HG03095 (cell line): ENCODE data around the gene PPP1R8.
"Not testable (repeated sequence)": the region's sequence is repeated elsewhere in the genome, so short reads cannot be mapped to it uniquely, and the experiment has no call there.

Experiments used
- ATAC-seq: cut with Tn5 transposase; IDR thresholded peaks from one replicate; pipeline ENCODE4 v1.9.1; 2021; ENCODE audit warnings: moderate library complexity; ENCODE audit not compliant: unreplicated experiment

Gene PPP1R8

GRCh38 chr1:27831568-27832410 is 1.2 kb downstream of the PPP1R8 start:
- no peak for ATAC-seq

DNA sequence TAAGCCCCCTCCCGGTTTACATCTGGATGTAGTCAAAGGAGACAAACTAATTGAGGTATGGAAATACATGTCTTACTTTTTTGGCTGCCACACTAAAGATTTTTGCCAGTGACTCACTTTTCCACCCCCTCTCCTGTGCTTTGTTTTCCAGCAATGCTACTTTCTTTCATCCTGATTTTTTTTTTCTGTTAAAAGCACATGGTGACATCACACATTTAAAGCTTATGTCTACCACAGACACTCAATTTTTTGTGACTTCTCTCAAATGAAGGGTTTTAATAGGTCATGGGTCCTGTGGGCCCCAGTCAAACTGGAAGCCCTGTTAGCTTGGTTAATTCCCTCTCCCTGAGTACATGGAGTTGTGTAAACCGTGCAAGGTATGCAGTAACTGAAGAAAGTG is 2.2 kb downstream of the PPP1R8 start:
- ATAC-seq: no peak

- no peak for ATAC-seq
Measured at GRCh38 chr1:27833470-27833869, 2.9 kb downstream of the PPP1R8 start.

GRCh38 chr1:27835046-27835445 is 4.5 kb downstream of the PPP1R8 start:
- ATAC-seq: no peak

DNA sequence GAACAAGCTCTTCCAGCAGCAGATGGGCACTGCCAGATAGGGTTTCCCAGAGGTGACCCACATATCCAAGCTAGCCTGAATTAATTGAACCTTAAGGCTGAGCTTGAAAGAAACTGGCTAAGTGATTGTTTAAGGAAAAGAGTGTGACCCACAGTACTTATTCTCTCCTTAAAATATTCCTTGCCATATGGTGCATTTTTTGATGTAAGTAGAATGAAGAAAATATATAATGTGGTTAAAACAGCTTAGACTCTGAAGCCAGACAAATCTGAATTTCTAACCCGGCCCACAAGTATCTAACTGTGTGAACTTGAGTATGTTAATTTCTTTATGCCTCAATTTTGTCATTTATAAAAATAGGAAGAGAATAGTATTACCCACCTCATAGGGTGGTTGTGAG is 4.9 kb downstream of the PPP1R8 start:
- ATAC-seq: no peak

GRCh38 chr1:27849951-27850350 is 19.4 kb downstream of the PPP1R8 start:
- no peak for ATAC-seq

DNA sequence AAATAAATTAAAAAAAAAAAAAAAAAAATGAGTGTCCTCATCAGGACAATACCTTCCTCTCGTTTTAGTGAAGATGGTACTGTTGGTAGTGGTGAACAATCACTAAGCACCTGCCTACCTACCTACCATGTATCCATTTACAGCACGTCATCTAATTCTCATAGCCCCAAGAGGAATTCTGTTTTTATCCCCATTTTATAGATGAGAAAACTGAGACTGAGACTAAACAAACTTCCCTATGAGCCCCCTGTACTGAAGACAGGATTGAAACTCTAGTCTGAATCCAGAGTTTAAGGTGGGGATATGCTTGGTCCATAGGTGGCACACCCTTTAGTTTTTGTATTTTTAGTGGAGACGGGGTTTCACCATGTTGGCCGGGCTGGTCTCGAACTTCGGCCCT is 24.5 kb downstream of the PPP1R8 start:
- no peak for ATAC-seq

DNA sequence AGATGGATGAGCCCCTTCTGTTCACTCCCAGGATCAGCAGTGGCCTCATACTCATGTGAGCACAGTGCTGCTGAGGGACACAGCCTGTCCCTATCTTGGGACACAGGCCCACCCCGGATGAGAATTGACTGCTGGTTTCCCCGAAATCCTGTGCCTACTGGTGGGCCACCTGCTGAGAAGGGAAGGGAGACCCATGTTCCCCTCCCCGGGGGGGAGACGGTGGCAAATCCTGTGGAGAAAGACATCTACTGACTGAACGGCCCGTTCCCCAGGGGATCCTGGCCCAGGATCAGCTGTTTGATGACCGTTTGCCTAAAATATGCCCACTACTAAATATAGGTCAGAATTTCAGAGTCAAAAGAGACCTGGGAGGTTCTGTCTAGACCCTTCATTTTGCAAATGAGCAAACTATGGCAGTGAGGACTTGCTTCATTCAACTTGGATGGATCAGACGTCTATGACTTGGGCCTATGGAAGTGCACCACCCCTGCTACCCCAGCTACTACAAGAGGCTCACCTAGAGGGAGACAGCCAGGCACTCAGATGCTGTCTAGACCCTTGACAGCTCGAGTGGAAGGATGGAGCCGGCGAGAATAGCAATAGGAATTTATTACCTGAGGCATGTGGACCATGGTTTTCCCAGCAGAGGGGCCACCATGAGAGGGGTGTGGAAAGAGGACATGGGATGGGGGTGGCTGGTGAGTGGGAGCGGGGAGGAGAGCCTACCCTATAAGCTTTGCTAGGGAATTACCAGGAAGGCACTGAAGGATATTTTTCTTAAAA is 26.2 kb downstream of the PPP1R8 start:
- no peak for ATAC-seq

- not testable (repeated sequence) for ATAC-seq
Measured at GRCh38 chr1:27857552-27857951, 27.0 kb downstream of the PPP1R8 start.

GRCh38 chr1:27858072-27858948 is 27.7 kb downstream of the PPP1R8 start:
- no peak for ATAC-seq

DNA sequence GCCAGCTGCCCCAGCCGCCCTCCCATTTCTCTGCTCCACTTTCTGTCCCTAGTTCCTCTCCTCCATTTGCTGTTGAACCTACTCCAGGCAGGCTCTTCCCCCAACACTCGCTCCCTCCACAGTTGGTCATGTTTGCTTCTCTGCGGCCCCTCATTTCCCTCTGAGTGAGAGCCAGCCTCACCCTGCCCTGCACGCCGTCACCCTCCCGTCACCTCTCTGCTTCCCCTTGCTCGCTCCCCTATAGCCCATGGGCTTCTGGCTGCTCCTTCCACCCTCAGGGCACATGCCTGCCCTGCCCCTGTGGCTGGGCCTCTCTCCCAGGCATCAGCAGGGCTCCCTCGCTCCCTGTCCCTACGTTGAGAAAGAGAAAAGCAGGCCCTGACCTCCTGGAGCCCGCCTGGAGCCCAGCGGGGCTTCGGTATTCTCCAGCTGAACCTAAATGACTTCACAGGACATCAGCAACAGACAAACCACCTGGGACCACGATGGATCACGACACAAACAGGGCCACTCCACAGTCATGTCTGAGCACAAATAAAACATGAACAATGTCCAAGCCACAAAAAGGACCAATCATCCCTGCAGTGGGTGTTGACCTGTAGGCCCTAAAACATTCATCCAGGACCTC is 28.5 kb downstream of the PPP1R8 start:
- ATAC-seq: no peak

- ATAC-seq: no peak
Measured at GRCh38 chr1:27861436-27861835, 30.9 kb downstream of the PPP1R8 start.

DNA sequence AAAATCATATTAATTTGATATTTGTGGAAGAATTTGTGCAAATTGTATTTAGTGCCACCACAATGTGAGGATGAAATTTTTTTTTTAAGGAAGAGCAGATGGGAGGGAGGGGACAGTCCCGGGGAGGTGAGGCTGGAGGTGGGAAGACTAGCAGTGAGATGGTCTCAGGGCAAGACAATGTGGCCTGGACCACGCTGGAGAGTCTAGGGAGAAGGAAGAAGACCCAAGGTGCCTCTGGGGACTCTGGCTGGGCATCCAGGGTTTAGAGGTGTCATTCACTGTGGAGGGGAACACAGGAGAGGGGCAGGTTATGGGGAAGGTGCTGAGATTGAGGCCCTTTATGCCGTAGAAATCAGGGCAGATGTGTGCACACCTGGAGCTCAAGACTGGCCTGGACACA is 31.4 kb downstream of the PPP1R8 start:
- ATAC-seq: no peak

GRCh38 chr1:27862671-27863537 is 32.3 kb downstream of the PPP1R8 start:
- no peak for ATAC-seq

GRCh38 chr1:27863538-27863915 is 32.9 kb downstream of the PPP1R8 start:
- no peak for ATAC-seq

- no peak for ATAC-seq
Measured at GRCh38 chr1:27864264-27864895, 33.8 kb downstream of the PPP1R8 start.

GRCh38 chr1:27865821-27866220 is 35.2 kb downstream of the PPP1R8 start:
- no peak for ATAC-seq

- ATAC-seq: no peak
Measured at GRCh38 chr1:27868556-27868931, 38.0 kb downstream of the PPP1R8 start.

DNA sequence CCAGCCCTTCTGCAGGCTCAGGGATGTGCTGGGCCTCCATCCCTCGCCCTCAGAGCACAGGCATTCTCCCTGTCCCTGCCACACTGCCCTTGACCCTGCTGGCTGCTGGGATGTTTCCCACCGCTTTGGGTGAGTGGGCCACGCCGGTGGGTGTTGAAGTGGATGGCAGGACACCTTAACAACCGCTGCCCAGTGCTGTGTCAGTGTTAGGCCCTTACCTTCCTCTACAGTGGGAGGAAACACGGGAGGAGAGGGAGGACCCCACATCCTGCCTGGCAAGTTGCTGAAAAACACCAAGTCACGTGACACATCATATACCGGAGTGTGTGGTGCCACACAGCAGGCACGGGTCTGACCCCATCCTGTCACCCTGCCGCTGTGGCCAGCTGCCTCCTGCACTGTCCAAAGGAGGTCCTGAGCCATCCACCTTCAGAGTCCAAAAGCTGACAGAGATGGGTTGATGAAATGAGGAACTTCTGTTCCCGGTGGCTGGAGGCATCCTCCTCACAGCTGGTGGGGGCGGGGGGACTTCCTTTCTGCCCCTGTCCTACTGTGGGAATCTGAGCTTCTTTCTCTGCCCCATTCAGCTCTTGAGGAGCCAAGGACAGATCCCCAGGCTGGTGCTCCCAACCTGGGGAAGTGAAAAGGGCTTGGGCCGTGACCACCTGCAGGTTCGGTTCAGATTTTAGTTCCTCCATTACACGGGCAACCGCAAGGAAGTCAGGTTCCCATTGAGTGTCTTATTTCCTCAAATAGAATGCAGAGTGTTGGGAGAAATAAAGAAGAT is 38.5 kb downstream of the PPP1R8 start:
- no peak for ATAC-seq
